H1 (cell line): ENCODE measurements around the gene MGAT5. TPM values are rescaled to one million over a fixed set of nuclear protein-coding genes. Genes with fewer than 3 reads are reported as not detected.

ENCODE experiments used
- CTCF ChIA-PET: fragments of 300-600 bp; sonication (Branson Sonifier 250); formaldehyde crosslinking; loops from one replicate; lab custom pipeline; 2021; ENCODE audit not compliant: partially characterized antibody; lab: Charles Lee
- POLR2A ChIA-PET: fragments of 300-600 bp; sonication (Branson Sonifier 250); formaldehyde crosslinking; loops from one replicate; lab custom pipeline; 2021; ENCODE audit warnings: inconsistent platforms; ENCODE audit not compliant: partially characterized antibody; lab: Charles Lee
- DNase-seq, 2 experiments: peaks; one replicate each; pipeline versions ENCODE4 v3.0.0 to v3.0.0-alpha.2; 2010 to 2022; ENCODE audit warnings: low spot score in 2 of 2, low read depth in 1 of 2, mixed read lengths in 1 of 2
- FAIRE-seq: peaks from 2 replicates; lab custom pipeline; 2011; peaks lifted over from hg19 to GRCh38; lab: Jason Lieb, UNC
- H2AFZ ChIP-seq: 2 replicates; pipeline ENCODE4 v1.8.1; 2012; ENCODE audit warnings: low read length, inconsistent platforms
- H2AK5ac ChIP-seq: 2 replicates; pipeline ENCODE4 v1.6.1; 2013; ENCODE audit warnings: low read depth, low read length
- H2BK120ac ChIP-seq: replicated peaks from 2 replicates; pipeline ENCODE3; 2013; ENCODE audit warnings: low read depth, low read length, inconsistent platforms
- H2BK12ac ChIP-seq: 2 replicates; pipeline ENCODE4 v1.6.1; 2013; ENCODE audit warnings: low read depth, low read length
- H2BK15ac ChIP-seq: 2 replicates; pipeline ENCODE4 v1.6.1; 2013; ENCODE audit warnings: low read length
- H2BK20ac ChIP-seq: 2 replicates; pipeline ENCODE4 v1.6.1; 2013; ENCODE audit warnings: low read length
- H2BK5ac ChIP-seq: 2 replicates; pipeline ENCODE4 v1.6.1; 2013; ENCODE audit warnings: low read depth, low read length
- H3K14ac ChIP-seq: 2 replicates; pipeline ENCODE4 v1.6.1; 2013; ENCODE audit warnings: inconsistent platforms; ENCODE audit not compliant: insufficient read length
- H3K18ac ChIP-seq: 2 replicates; pipeline ENCODE4 v1.6.1; 2013; ENCODE audit warnings: low read length; ENCODE audit errors: extremely low read depth
- H3K23ac ChIP-seq: 2 replicates; pipeline ENCODE4 v1.6.1; 2013; ENCODE audit warnings: inconsistent platforms; ENCODE audit not compliant: insufficient read length
- H3K23me2 ChIP-seq: 2 replicates; pipeline ENCODE4 v1.6.1; 2013; ENCODE audit warnings: low read depth, low read length
- H3K27ac ChIP-seq: 2 replicates; pipeline ENCODE4 v1.6.1; 2011; ENCODE audit warnings: low read depth, low read length, inconsistent platforms
- H3K27me3 ChIP-seq, 4 experiments: replicated peaks in 1 of 4; 1 replicate in 1 of 4; 2 replicates in 3 of 4; pipeline versions ENCODE4 v1.6.1 to v1.8.1; 2011 to 2013; ENCODE audit warnings: low read length in 3 of 4, mild to moderate bottlenecking in 3 of 4, inconsistent platforms in 2 of 4, mixed read lengths in 2 of 4, moderate library complexity in 1 of 4; ENCODE audit not compliant: control insufficient read depth in 3 of 4, insufficient read depth in 3 of 4; ENCODE audit errors: extremely low read depth in 1 of 4
- H3K36me3 ChIP-seq, 4 experiments: 2 replicates each; pipeline versions ENCODE4 v1.6.1 to v1.8.1; 2011 to 2013; ENCODE audit warnings: mild to moderate bottlenecking in 4 of 4, low read length in 3 of 4, moderate library complexity in 2 of 4, control low read depth in 1 of 4, inconsistent platforms in 1 of 4; ENCODE audit not compliant: insufficient read depth in 4 of 4, control insufficient read depth in 2 of 4
- H3K4ac ChIP-seq: replicated peaks from 2 replicates; pipeline ENCODE3; 2013; ENCODE audit warnings: low read length, low read depth, mixed read lengths, inconsistent platforms; ENCODE audit not compliant: insufficient read length
- H3K4me1 ChIP-seq, 4 experiments: replicated peaks in 1 of 4; 1 replicate in 1 of 4; 2 replicates in 3 of 4; pipeline versions ENCODE4 v1.6.1 to v1.8.1; 2011 to 2013; ENCODE audit warnings: low read length in 3 of 4, inconsistent platforms in 2 of 4, mixed read lengths in 1 of 4; ENCODE audit not compliant: insufficient read depth in 4 of 4, control insufficient read depth in 3 of 4
- H3K4me2 ChIP-seq, 2 experiments: 2 replicates each; pipeline versions ENCODE4 v1.6.1 to v1.8.1; 2011 to 2013; ENCODE audit warnings: low read depth in 2 of 2, low read length in 2 of 2, control low read depth in 1 of 2, inconsistent platforms in 1 of 2, mild to moderate bottlenecking in 1 of 2; ENCODE audit not compliant: insufficient read depth in 1 of 2
- H3K4me3 ChIP-seq, 4 experiments: fragments of 200-600, 300-600 bp in 1 of 4; sonication (generic), shearing (Covaris generic), sonication (Bioruptor Twin) in 1 of 4; 2 replicates each; pipeline versions ENCODE4 v1.5.1 to v1.8.1; 2011 to 2016; ENCODE audit warnings: low read length in 4 of 4, low read depth in 3 of 4, control low read depth in 2 of 4, inconsistent platforms in 2 of 4, mild to moderate bottlenecking in 2 of 4, mixed read lengths in 1 of 4, moderate library complexity in 1 of 4; ENCODE audit not compliant: insufficient read depth in 2 of 4; ENCODE audit errors: extremely low read depth in 1 of 4
- H3K56ac ChIP-seq: replicated peaks from 2 replicates; pipeline ENCODE3; 2013; ENCODE audit warnings: low read depth, mild to moderate bottlenecking, mixed read lengths, low read length, inconsistent platforms; ENCODE audit not compliant: insufficient read length
- H3K79me1 ChIP-seq: 2 replicates; pipeline ENCODE4 v1.6.1; 2013; ENCODE audit warnings: low read depth, low read length, control low read depth
- H3K79me2 ChIP-seq, 2 experiments: 2 replicates each; pipeline versions ENCODE4 v1.6.1 to v1.8.1; 2012 to 2013; ENCODE audit warnings: low read length in 2 of 2, mild to moderate bottlenecking in 2 of 2, inconsistent platforms in 1 of 2; ENCODE audit not compliant: insufficient read depth in 2 of 2, control insufficient read depth in 1 of 2
- H3K9ac ChIP-seq, 4 experiments: replicated peaks in 1 of 4; 1 replicate in 1 of 4; 2 replicates in 3 of 4; pipeline versions ENCODE4 v1.6.1 to v1.8.1; 2011 to 2013; ENCODE audit warnings: low read depth in 3 of 4, low read length in 3 of 4, control low read depth in 2 of 4, mild to moderate bottlenecking in 2 of 4, moderate library complexity in 2 of 4, inconsistent platforms in 1 of 4; ENCODE audit errors: extremely low read depth in 1 of 4
- H3K9me3 ChIP-seq, 2 experiments: 2 replicates each; pipeline versions ENCODE4 v1.6.1 to v1.8.1; 2012 to 2013; ENCODE audit warnings: mild to moderate bottlenecking in 2 of 2, moderate library complexity in 2 of 2, control low read depth in 1 of 2, inconsistent platforms in 1 of 2, low read depth in 1 of 2, low read length in 1 of 2, mixed read lengths in 1 of 2; ENCODE audit not compliant: insufficient read depth in 2 of 2
- H4K20me1 ChIP-seq, 2 experiments: replicated peaks in 1 of 2; 2 replicates each; pipeline versions ENCODE3 to v1.8.1; 2011 to 2013; ENCODE audit warnings: inconsistent platforms in 2 of 2, low read length in 2 of 2, mild to moderate bottlenecking in 1 of 2; ENCODE audit not compliant: insufficient read depth in 2 of 2, control insufficient read depth in 1 of 2
- H4K5ac ChIP-seq: 2 replicates; pipeline ENCODE4 v1.6.1; 2013; ENCODE audit warnings: low read length, low read depth, mixed read lengths, inconsistent platforms; ENCODE audit not compliant: insufficient read length
- H4K8ac ChIP-seq: 2 replicates; pipeline ENCODE4 v1.8.0; 2013; ENCODE audit warnings: mild to moderate bottlenecking, moderate library complexity, low read length, inconsistent platforms; ENCODE audit not compliant: insufficient read depth; ENCODE audit errors: extremely low read depth
- H4K91ac ChIP-seq: replicated peaks from 2 replicates; pipeline ENCODE3; 2013; ENCODE audit warnings: low read length, mixed read lengths, inconsistent platforms; ENCODE audit not compliant: insufficient read length
- ATF2 ChIP-seq: IDR thresholded peaks from 2 replicates; pipeline ENCODE4 v1.6.1; 2012; ENCODE audit warnings: low read length, inconsistent platforms
- BRCA1 ChIP-seq: IDR thresholded peaks from 2 replicates; pipeline ENCODE4 v1.6.1; 2012; ENCODE audit warnings: low read depth, low read length, improper control_type of control experiment
- CEBPB ChIP-seq: IDR thresholded peaks from 2 replicates; pipeline ENCODE4 v1.6.1; 2012; ENCODE audit warnings: low read depth, low read length
- HDAC6 ChIP-seq: IDR thresholded peaks from one replicate; pipeline ENCODE4 v1.7.1; 2012; ENCODE audit warnings: low read depth, mild to moderate bottlenecking, inconsistent platforms, low read length, moderate library complexity
- JUN ChIP-seq: IDR thresholded peaks from 2 replicates; pipeline ENCODE4 v1.6.1; 2011; ENCODE audit warnings: low read depth, mild to moderate bottlenecking, improper control_type of control experiment, low read length
- JUND ChIP-seq: IDR thresholded peaks from 2 replicates; pipeline ENCODE4 v1.6.1; 2011; ENCODE audit warnings: mild to moderate bottlenecking, improper control_type of control experiment, low read length
- KDM5A ChIP-seq: fragments of 200-600 bp; IDR thresholded peaks from 2 replicates; pipeline ENCODE4 v1.7.1; 2012; ENCODE audit warnings: mild to moderate bottlenecking, low read length, inconsistent platforms, mixed read lengths
- POLR2A ChIP-seq, 2 experiments: IDR thresholded peaks; 1 replicate in 1 of 2; 2 replicates in 1 of 2; pipeline ENCODE4 v1.6.1; 2011; ENCODE audit warnings: low read depth in 2 of 2, low read length in 2 of 2, mild to moderate bottlenecking in 2 of 2; ENCODE audit errors: control extremely low read depth in 1 of 2
- POU5F1 ChIP-seq: IDR thresholded peaks from 2 replicates; pipeline ENCODE4 v1.6.1; 2011; ENCODE audit warnings: low read depth, mild to moderate bottlenecking, low read length, moderate library complexity
- SIN3A ChIP-seq, 2 experiments: IDR thresholded peaks in 1 of 2; conservative IDR thresholded peaks in 1 of 2; 2 replicates each; pipeline ENCODE4 v1.6.1; 2011 to 2012; ENCODE audit warnings: low read length in 2 of 2, improper control_type of control experiment in 1 of 2, low read depth in 1 of 2, mild to moderate bottlenecking in 1 of 2
- SIRT6 ChIP-seq: IDR thresholded peaks from one replicate; pipeline ENCODE4 v1.7.1; 2012; ENCODE audit warnings: low read length, inconsistent platforms
- SP4 ChIP-seq: IDR thresholded peaks from 2 replicates; pipeline ENCODE4 v1.6.1; 2012; ENCODE audit warnings: low read length, inconsistent platforms
- TEAD4 ChIP-seq: IDR thresholded peaks from 2 replicates; pipeline ENCODE4 v1.6.1; 2012; ENCODE audit warnings: low read depth, low read length, inconsistent platforms, mixed read lengths
- ZNF274 ChIP-seq: IDR thresholded peaks from 2 replicates; pipeline ENCODE4 v1.7.0; 2012; ENCODE audit warnings: low read length, borderline replicate concordance; ENCODE audit errors: extremely low read depth
- WGBS, 2 experiments: shearing (Covaris generic) in 1 of 2; methylation state at CpG; one replicate each; pipeline versions ENCODE4 v1.1.6 to v1.1.7; 2013 to 2015; ENCODE audit warnings: low lambda C conversion rate in 2 of 2, mixed read lengths in 2 of 2, inconsistent platforms in 1 of 2, low coverage in 1 of 2, missing lambda C conversion rate in 1 of 2; ENCODE audit not compliant: insufficient replicate concordance in 2 of 2, insufficient coverage in 1 of 2, insufficient read length in 1 of 2; ENCODE audit errors: extremely low coverage in 1 of 2, missing lambda C conversion rate in 1 of 2; 5-methylcytosine and 5-hydroxymethylcytosine counted together
- polyA plus RNA-seq, 7 experiments: library from polyadenylated mRNA; depleted of rRNA in 3 of 7; stranded (reverse) in 5 of 7; unstranded in 2 of 7; fragments of >200 nt in 5 of 7; fragments of 200-250 nt in 2 of 7; gene quantifications; 1 replicate in 5 of 7; 2 replicates in 1 of 7; 4 replicates in 1 of 7; pipeline versions ENCODE4 v1.2.1 to v1.2.3, GENCODE V29; 2011 to 2013; ENCODE audit warnings: missing spikeins in 2 of 7, mixed read lengths in 2 of 7
- total RNA-seq: library from RNA; stranded (reverse); fragmentation: NEBNext Ultra II Directional; extraction: Animal tissue kit (Norgen Biotek cat#: 25700); gene quantifications from 2 replicates; pipeline ENCODE4 v1.2.1, GENCODE V29; 2021

The MGAT5 gene
- total and polyA plus RNA-seq, 2 of the 8 experiments (the other 6 are each of a cell fraction or from before 2014, with no cell fraction given), result 11.2 to 49.2 TPM

DNA sequence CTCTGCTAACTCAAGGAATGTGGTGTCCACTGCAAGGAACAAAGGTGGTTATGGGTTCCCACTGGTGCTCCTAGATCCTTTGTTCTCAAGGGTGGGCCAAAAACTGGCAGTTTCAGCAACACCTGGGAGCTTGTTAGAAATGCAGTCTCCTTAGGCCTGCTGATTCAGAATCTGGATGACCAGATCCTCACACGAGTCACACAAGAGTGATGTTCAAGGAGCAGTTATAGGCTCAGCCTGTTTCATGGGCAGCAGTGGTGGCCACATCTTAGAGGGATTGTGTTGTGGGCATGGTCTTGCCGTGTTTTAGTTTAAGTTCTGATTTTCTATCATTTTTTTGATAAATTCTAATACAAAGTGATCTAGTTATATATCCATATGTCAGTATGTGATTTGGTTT is 28.7 kb upstream of the MGAT5 start:
- WGBS, 2 experiments, result 96% methylated on average over 2 of the region's 2 CpGs; no CpG with 5 or more reads in 1 of the 2 experiments
- no peak overlapping the region for H2BK15ac ChIP-seq
- TF ChIP-seq POLR2A (IDR thresholded peaks at IDR 0.05; ENCODE audit: control extremely low read depth in 1 of 2, low read depth in 2 of 2, low read length in 2 of 2), result no peak
- no peak for TF ChIP-seq SIN3A (conservative IDR thresholded peaks at IDR 0.05 in 1 of 2, IDR thresholded peaks at IDR 0.05 in 1 of 2; ENCODE audit: low read depth in 1 of 2, low read length in 2 of 2)
- no peak for TF ChIP-seq ZNF274
- TF ChIP-seq JUND, result no peak
- no peak for TF ChIP-seq CEBPB
- TF ChIP-seq TEAD4, result no peak
- no peak for TF ChIP-seq ATF2
- no peak for TF ChIP-seq HDAC6
- TF ChIP-seq KDM5A, result no peak
- no peak for TF ChIP-seq POU5F1
- no peak for TF ChIP-seq JUN
- no peak for TF ChIP-seq SIRT6
- no peak for TF ChIP-seq SP4
- no peak for TF ChIP-seq BRCA1

More for the DNA sequence above, 28.7 kb upstream of the MGAT5 start:
- Histone ChIP-seq H4K8ac (no peak overlapping the region), H3K79me1 (peaks cover 8% of the 10 kb centered on the region), H3K9me3 (peaks cover 19 to 22% of the 10 kb centered on the region in 2 experiments; a peak in 3 of 4 replicates), H2AFZ (no peak overlapping the region), H4K91ac (no peak overlapping the region), H3K9ac (no peak overlapping the region), H3K56ac (no peak overlapping the region), H3K23me2 (0 out of 2 replicates have a peak, but pooled peaks cover 2% of the 10 kb centered on the region), H3K27me3 (no peaks in the 10 kb centered on the region; a peak in 1 of 7 replicates), H2BK120ac (no peak overlapping the region), H4K5ac (no peak overlapping the region), H3K27ac (no peak overlapping the region), H3K4me3 (no peak overlapping the region), H3K18ac (no peak overlapping the region), H2BK20ac (no peak overlapping the region), H3K36me3 (peaks cover 0 to 3% (median 0%) of the 10 kb centered on the region in 4 experiments; a peak in 2 of 8 replicates), H3K79me2 (peaks cover 3 to 59% of the 10 kb centered on the region in 2 experiments; a peak in 3 of 4 replicates), H3K23ac (no peak overlapping the region), H3K4me2 (no peak overlapping the region), H2AK5ac (no peak overlapping the region), H2BK12ac (no peak overlapping the region), H4K20me1 (peaks cover 0 to 2% of the 10 kb centered on the region in 2 experiments), H2BK5ac (no peak overlapping the region), H3K4me1 (peaks cover 3 to 10% (median 9%) of the 10 kb centered on the region in 4 experiments; a peak in 5 of 7 replicates), H3K4ac (no peak overlapping the region), H3K14ac (no peak overlapping the region)
- CTCF ChIA-PET, result interaction anchor here (0.6 to 5.0 kb wide), 5 partner anchors 10 to 187 kb away, joined by 3 to 43 read pairs (median 6); no protein-coding TSS in a partner anchor
- POLR2A ChIA-PET, result no interaction called here
- FAIRE-seq (no peak), DNase-seq (no peak)
